NOMO-1 treated with DMSO at 0.1 percent for 48 hours (cell line): ENCODE results near the gene ZNF217.
"Not testable (repeated sequence)": the region's sequence is repeated elsewhere in the genome, so short reads cannot be mapped to it uniquely, and the experiment has no call there.

ENCODE experiments used
- DNase-seq: peaks from one replicate; lab custom pipeline; 2025; ENCODE audit not compliant: unreplicated experiment; lab: John Stamatoyannopoulos, UW

ZNF217 gene

GRCh38 chr20:53584550-53584913 is 9.1 kb downstream of the ZNF217 start:
- not testable (repeated sequence) for DNase-seq

DNA sequence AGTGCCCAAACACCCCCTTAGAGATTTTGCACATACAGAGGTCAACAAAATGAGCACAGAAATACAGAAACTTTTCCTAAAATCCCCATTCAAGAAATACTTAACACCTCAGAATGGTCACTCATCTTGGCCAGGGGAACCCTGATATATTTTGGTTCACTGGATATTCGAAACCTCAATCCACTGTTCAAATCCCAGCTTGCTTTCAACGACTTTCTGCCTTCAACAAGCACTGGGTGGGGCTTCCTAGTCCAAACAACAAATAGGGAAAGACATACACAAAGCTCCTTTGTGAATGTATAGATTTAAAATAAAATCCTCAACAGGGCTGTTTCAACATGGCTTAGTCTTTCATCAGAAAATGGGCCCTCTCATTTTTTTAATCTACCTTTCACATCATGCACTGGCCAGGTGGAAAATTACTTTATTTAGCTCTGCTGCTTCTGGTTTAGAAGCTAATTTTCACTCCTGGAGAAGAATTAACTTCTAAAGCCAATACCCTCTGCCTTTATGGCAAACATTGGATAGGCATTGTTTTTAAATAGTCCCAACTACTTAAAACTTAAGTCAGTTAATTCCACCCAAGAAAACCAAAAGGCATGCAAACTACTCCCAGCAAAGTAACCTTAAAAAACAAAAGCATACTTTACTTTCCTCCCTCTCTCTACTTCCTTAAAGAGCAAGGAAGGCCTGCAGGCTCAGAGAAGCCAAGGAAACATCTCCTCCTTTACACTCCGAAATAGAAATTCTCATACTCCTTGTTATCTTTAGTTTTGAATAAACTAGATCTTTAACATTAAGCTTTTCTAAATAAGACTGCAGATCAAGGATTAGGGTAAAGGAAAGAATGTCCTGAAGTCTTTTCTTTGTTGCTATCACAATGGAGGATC is 9.7 kb downstream of the ZNF217 start:
- DNase-seq = not testable (repeated sequence)

- DNase-seq = peak; percentile 87
These were observed 10.9 kb downstream of the ZNF217 start for GRCh38 chr20:53582574-53583351.

GRCh38 chr20:53582251-53582570 is 11.4 kb downstream of the ZNF217 start:
- no peak for DNase-seq

GRCh38 chr20:53581444-53582250 is 12.0 kb downstream of the ZNF217 start:
- DNase-seq = no peak

DNA sequence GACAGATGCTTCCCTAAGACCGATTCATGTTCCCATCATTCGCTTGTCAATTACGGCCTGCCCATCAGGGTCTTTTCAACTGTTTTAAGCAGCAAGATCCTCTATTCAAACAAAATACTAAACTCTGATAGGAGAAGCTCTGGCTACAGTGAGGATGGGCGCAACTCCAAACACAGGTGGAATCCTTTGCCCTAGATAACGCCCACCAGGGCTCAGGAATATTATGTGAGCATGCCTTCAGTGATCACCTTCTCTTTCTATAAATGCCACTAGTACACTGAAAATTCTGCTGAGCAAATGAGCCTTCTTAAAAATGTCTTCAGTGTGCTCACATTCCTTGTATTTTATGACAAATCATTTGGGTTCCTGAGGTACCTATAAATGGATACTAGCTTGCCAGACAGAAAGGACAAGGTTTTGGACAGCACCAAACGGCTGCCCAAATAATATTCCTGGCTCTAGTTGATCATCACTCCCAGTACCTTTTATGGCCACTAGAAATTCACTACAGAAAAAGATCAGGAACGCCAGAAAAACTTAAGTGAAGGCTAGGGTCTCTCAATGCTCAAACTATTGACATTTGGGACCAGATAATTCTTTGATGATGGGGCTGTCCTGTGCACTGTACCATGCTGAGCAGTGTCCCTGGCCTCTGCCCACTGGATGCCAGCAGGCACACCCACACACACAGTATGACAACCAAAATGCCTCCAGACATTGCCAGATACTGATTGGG is 13.1 kb downstream of the ZNF217 start:
- no peak for DNase-seq

- peak; percentile 87 for DNase-seq
These were observed 13.9 kb downstream of the ZNF217 start for GRCh38 chr20:53579581-53580375.

- no peak for DNase-seq
These were observed 14.4 kb downstream of the ZNF217 start for GRCh38 chr20:53579266-53579580.

DNA sequence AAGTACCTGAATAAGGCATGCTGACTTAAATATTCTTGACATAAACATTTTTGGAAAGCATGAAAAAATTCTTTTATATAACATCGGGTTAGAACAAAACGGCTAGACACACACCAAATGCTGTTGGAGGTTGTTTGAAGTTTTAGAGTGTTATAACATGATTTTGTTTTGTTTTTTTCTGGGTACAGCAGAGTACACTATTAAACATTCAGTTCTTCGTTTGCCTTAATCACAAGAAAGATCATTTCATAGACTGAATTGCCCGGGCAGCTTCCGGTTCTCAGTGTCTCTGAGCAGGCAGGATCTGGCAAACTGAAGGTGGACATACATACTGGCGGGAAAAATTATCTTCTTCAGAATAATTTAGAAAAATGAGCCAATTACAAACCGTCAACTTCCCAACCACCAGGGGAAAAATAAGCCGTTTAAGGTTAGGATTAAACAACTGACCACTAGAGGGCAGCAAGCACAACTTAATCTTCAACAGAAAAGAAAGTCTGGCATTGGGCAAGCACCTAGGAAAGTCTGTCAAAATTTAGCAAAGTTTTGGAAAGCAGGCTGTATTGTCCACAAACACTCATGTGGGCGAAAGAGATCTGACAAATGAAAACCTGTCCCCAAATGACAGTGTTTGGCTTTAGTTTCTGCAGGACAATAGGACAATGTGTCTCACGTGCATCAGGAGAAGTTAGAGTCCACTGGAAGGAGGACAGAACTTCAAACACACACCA is 15.0 kb downstream of the ZNF217 start:
- DNase-seq = peak; percentile 90

GRCh38 chr20:53576586-53577318 is 16.9 kb downstream of the ZNF217 start:
- DNase-seq = no peak

GRCh38 chr20:53576195-53576580 is 17.5 kb downstream of the ZNF217 start:
- DNase-seq = no peak

- no peak for DNase-seq
These were observed 18.0 kb downstream of the ZNF217 start for GRCh38 chr20:53575481-53576194.

GRCh38 chr20:53574819-53575218 is 18.8 kb downstream of the ZNF217 start:
- DNase-seq = no peak

DNA sequence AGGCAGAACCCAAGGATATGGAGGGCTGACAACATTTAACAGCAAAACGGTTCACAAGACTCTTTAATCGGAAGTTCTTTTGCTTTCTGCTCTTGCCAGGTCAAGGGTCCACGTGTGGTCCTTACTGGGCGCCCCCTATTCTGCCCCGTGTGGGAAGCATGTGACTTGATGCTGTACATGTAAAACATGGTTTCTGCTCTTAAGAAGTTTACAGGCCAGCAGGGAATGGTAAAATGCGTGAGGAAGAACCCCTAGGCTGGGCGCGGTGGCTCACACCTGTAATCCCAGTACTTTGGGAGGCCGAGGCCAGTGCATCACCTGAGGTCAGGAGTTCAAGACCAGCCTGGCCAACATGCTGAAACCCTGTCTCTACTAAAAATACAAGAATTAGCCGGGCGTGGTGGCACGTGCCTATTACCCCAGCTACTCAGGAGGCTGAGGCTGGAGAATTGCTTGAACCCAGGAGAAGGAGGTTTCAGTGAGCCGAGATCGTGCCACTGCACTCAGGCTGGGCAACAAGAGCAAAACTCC is 19.3 kb downstream of the ZNF217 start:
- DNase-seq = no peak

- no peak for DNase-seq
These were observed 21.9 kb downstream of the ZNF217 start for GRCh38 chr20:53571555-53572286.

- DNase-seq = no peak
These were observed 23.0 kb downstream of the ZNF217 start for GRCh38 chr20:53570446-53571276.
